Endothelial cell of umbilical vein (primary cell): ENCODE results near the gene SERPINB5. TPM values are rescaled to one million over a fixed set of nuclear protein-coding genes. Genes with fewer than 3 reads are reported as not detected.

Experiments
- BruUV-seq: library from RNA; stranded (reverse); fragments of 400-500 nt; replicated peaks from 2 replicates; lab custom pipeline; 2021; lab: Mats Ljungman, UMichigan
- CTCF ChIA-PET: fragments of 300-600, 350-600 bp; sonication (Branson Sonifier 250); formaldehyde crosslinking; loops from one replicate; lab custom pipeline; 2021; ENCODE audit warnings: antibody characterized with exemption, inconsistent platforms; lab: Charles Lee
- POLR2A ChIA-PET: fragments of 300-600, 350-600 bp; sonication (Branson Sonifier 250); formaldehyde crosslinking; loops from one replicate; lab custom pipeline; 2021; ENCODE audit warnings: antibody characterized with exemption, inconsistent platforms; lab: Charles Lee
- DNase-seq: peaks from one replicate; pipeline ENCODE4 v3.0.0-alpha.2; 2011; ENCODE audit warnings: low read depth, low spot score
- FAIRE-seq: peaks from 2 replicates; lab custom pipeline; 2011; peaks lifted over from hg19 to GRCh38; lab: Jason Lieb, UNC
- H2AFZ ChIP-seq: 2 replicates; pipeline ENCODE4 v1.6.0; 2012; ENCODE audit warnings: low read depth, low read length, control low read depth, inconsistent platforms
- H3K27ac ChIP-seq: 2 replicates; pipeline ENCODE4 v1.5.1; 2011; ENCODE audit warnings: low read depth, mild to moderate bottlenecking, control low read depth, low read length, moderate library complexity; ENCODE audit not compliant: insufficient read depth
- H3K27me3 ChIP-seq, 2 experiments: 2 replicates each; pipeline versions ENCODE4 v1.6.0 to v1.6.1; 2011; ENCODE audit warnings: low read length in 2 of 2, mixed read lengths in 1 of 2; ENCODE audit not compliant: control insufficient read depth in 2 of 2, insufficient read depth in 2 of 2
- H3K36me3 ChIP-seq, 2 experiments: 2 replicates in 1 of 2; 3 replicates in 1 of 2; pipeline ENCODE4 v1.5.1; 2011; ENCODE audit warnings: low read length in 2 of 2, mild to moderate bottlenecking in 1 of 2, moderate library complexity in 1 of 2; ENCODE audit not compliant: control insufficient read depth in 2 of 2, insufficient read depth in 2 of 2; ENCODE audit errors: extremely low read depth in 1 of 2
- H3K4me1 ChIP-seq: 3 replicates; pipeline ENCODE4 v1.5.1; 2011; ENCODE audit warnings: mild to moderate bottlenecking, low read length; ENCODE audit not compliant: control insufficient read depth, insufficient read depth; ENCODE audit errors: extremely low read depth
- H3K4me2 ChIP-seq: 2 replicates; pipeline ENCODE4 v1.6.1; 2011; ENCODE audit warnings: low read length, control low read depth, mixed read lengths; ENCODE audit not compliant: insufficient read depth
- H3K4me3 ChIP-seq, 3 experiments: fragments of 200-600 bp in 1 of 3; sonication (generic), shearing (Covaris generic) in 1 of 3; replicated peaks in 1 of 3; 2 replicates each; pipeline ENCODE4 v1.5.1; 2011 to 2016; ENCODE audit warnings: control low read depth in 3 of 3, low read length in 3 of 3, mild to moderate bottlenecking in 2 of 3, inconsistent platforms in 1 of 3, low read depth in 1 of 3, moderate library complexity in 1 of 3; ENCODE audit not compliant: insufficient read depth in 1 of 3
- H3K79me2 ChIP-seq: 2 replicates; pipeline ENCODE4 v1.6.0; 2012; ENCODE audit warnings: low read length, inconsistent platforms; ENCODE audit not compliant: control insufficient read depth, insufficient read depth
- H3K9ac ChIP-seq: replicated peaks from 2 replicates; pipeline ENCODE3; 2011; ENCODE audit warnings: low read length, control low read depth; ENCODE audit not compliant: insufficient read depth; ENCODE audit errors: extremely low read depth
- H3K9me1 ChIP-seq: replicated peaks from 3 replicates; pipeline ENCODE4 v1.6.0; 2011; ENCODE audit warnings: mild to moderate bottlenecking, low read length; ENCODE audit not compliant: control insufficient read depth, insufficient read depth; ENCODE audit errors: extremely low read depth
- H3K9me3 ChIP-seq: replicated peaks from 2 replicates; pipeline ENCODE4 v1.5.1; 2012; ENCODE audit warnings: low read length, inconsistent platforms; ENCODE audit not compliant: control insufficient read depth, insufficient read depth
- H4K20me1 ChIP-seq: replicated peaks from 2 replicates; pipeline ENCODE3; 2011; ENCODE audit warnings: mild to moderate bottlenecking, low read length; ENCODE audit not compliant: control insufficient read depth, insufficient read depth; ENCODE audit errors: extremely low read depth
- EZH2 ChIP-seq: IDR thresholded peaks from 2 replicates; pipeline ENCODE4 v1.6.1; 2012; ENCODE audit warnings: borderline replicate concordance, low read depth, mild to moderate bottlenecking, moderate library complexity, low read length, inconsistent platforms; ENCODE audit not compliant: severe bottlenecking
- FOS ChIP-seq: IDR thresholded peaks from 2 replicates; pipeline ENCODE4 v1.6.1; 2011; ENCODE audit warnings: mild to moderate bottlenecking, low read length, moderate library complexity, borderline replicate concordance; ENCODE audit not compliant: insufficient read depth
- GATA2 ChIP-seq: IDR thresholded peaks from 2 replicates; pipeline ENCODE4 v1.7.0; 2011; ENCODE audit warnings: low read depth, mild to moderate bottlenecking, moderate library complexity, mixed read lengths, low read length; ENCODE audit not compliant: insufficient read length, insufficient read depth
- JUN ChIP-seq: IDR thresholded peaks from 2 replicates; pipeline ENCODE4 v1.6.1; 2011; ENCODE audit warnings: borderline replicate concordance, low read depth; ENCODE audit not compliant: insufficient read length, insufficient read depth
- MYC ChIP-seq: IDR thresholded peaks from one replicate; pipeline ENCODE4 v1.6.1; 2011; ENCODE audit warnings: mild to moderate bottlenecking, low read depth, low read length
- POLR2A ChIP-seq: IDR thresholded peaks from 2 replicates; pipeline ENCODE4 v1.6.1; 2012; ENCODE audit warnings: low read depth, mild to moderate bottlenecking, control low read depth, low read length
- POLR2AphosphoS5 ChIP-seq: IDR thresholded peaks from 2 replicates; pipeline ENCODE4 v1.6.1; 2012; ENCODE audit warnings: low read depth, mild to moderate bottlenecking, control low read depth, low read length, moderate library complexity; ENCODE audit not compliant: insufficient read depth
- dilution Hi-C: fragments of 300-500 bp; cut with MboI; formaldehyde crosslinking; loops from one replicate; pipeline ENCODE4 v1.15.0; 2019; ENCODE audit warnings: low sequenced_read_pairs; ENCODE audit not compliant: extremely low pct_ligation_motif_present
- intact Hi-C: fragments of 100-400 bp; cut with micrococcal nuclease; formaldehyde crosslinking; loops from one replicate; pipeline ENCODE4 v1.10.0; 2022
- polyA plus RNA-seq, 4 experiments: library from polyadenylated mRNA; depleted of rRNA in 3 of 4; stranded (reverse) in 3 of 4; unstranded in 1 of 4; fragments of >200 nt; gene quantifications; 2 replicates each; pipeline versions ENCODE4 v1.2.1 to v1.2.3, GENCODE V29; 2011 to 2012; ENCODE audit warnings: missing spikeins in 1 of 4
- total RNA-seq: library from RNA; stranded (reverse); gene quantifications from 2 replicates; pipeline ENCODE4 v1.2.3, GENCODE V29; 2021
- TF ChIP-seq, protein P1 (sequence below): IDR thresholded peaks from 2 replicates; pipeline ENCODE4 v1.6.1; 2011; ENCODE audit not compliant: insufficient read depth, insufficient read length
- TF ChIP-seq, protein P2 (sequence below), 2 donors: IDR thresholded peaks; 1 replicate in 1 of 2; 2 replicates in 1 of 2; pipeline ENCODE4 v1.5.1; 2011; ENCODE audit warnings: low read length in 2 of 2, mild to moderate bottlenecking in 2 of 2, moderate library complexity in 2 of 2, control low read depth in 1 of 2, inconsistent platforms in 1 of 2, low read depth in 1 of 2; ENCODE audit not compliant: insufficient read depth in 1 of 2; ENCODE audit errors: extremely low read depth in 1 of 2

SERPINB5 gene
- total and polyA plus RNA-seq, 2 donors (not counting 3 experiments of a cell fraction or from before 2014, with no cell fraction given), result not detected

DNA sequence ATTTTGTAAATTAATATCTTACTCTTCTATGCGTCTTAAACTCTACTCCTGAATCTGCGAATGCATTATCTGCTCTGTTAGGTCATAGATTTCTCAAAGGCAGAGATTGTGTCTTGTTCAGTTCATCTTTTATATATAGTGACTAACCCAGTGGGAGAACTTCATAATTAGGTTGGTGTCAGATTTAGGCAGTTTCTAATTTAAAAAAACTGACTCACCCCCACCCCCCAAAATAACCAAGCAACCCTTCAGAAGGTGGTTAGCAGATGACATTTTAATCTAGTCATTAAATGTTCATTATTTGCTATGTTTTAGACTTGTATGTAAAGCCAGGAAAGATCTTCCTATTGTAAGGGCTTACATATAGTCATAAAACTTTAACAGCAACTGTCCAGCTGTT lies 75.8 kb downstream of the SERPINB5 start:
- ChIA-PET POLR2A (no interaction called here), CTCF (interaction anchor here (2.0 kb wide), 1 partner anchor 26 kb away, joined by 4 read pairs; no protein-coding TSS in a partner anchor)
- no peak for DNase-seq
- H3K27me3 ChIP-seq, result no peaks in the 10 kb centered on the region
- no peaks in the 10 kb centered on the region for H3K79me2 ChIP-seq
- no peak overlapping the region for H3K4me2 ChIP-seq
- H3K4me3 ChIP-seq, result no peak overlapping the region
- no peak overlapping the region for H3K9ac ChIP-seq
- no peaks in the 10 kb centered on the region for H3K9me3 ChIP-seq
- TF ChIP-seq MYC, result no peak
- TF ChIP-seq POLR2A, result no peak
- TF ChIP-seq EZH2, result no peak
- TF ChIP-seq, protein P1, sequence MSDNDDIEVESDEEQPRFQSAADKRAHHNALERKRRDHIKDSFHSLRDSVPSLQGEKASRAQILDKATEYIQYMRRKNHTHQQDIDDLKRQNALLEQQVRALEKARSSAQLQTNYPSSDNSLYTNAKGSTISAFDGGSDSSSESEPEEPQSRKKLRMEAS, result no peak
- no peak for TF ChIP-seq JUN
- no peak for TF ChIP-seq POLR2AphosphoS5
- TF ChIP-seq FOS, result no peak
- TF ChIP-seq, protein P2, sequence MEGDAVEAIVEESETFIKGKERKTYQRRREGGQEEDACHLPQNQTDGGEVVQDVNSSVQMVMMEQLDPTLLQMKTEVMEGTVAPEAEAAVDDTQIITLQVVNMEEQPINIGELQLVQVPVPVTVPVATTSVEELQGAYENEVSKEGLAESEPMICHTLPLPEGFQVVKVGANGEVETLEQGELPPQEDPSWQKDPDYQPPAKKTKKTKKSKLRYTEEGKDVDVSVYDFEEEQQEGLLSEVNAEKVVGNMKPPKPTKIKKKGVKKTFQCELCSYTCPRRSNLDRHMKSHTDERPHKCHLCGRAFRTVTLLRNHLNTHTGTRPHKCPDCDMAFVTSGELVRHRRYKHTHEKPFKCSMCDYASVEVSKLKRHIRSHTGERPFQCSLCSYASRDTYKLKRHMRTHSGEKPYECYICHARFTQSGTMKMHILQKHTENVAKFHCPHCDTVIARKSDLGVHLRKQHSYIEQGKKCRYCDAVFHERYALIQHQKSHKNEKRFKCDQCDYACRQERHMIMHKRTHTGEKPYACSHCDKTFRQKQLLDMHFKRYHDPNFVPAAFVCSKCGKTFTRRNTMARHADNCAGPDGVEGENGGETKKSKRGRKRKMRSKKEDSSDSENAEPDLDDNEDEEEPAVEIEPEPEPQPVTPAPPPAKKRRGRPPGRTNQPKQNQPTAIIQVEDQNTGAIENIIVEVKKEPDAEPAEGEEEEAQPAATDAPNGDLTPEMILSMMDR (IDR thresholded peaks at IDR 0.05; ENCODE audit: extremely low read depth in 1 of 2, insufficient read depth in 1 of 2, low read depth in 1 of 2, low read length in 2 of 2), result no peak
- TF ChIP-seq GATA2, result no peak
- no peaks in the 10 kb centered on the region for H3K36me3 ChIP-seq
- no peaks in the 10 kb centered on the region for H4K20me1 ChIP-seq
- H3K4me1 ChIP-seq, result no peaks in the 10 kb centered on the region
- no peaks in the 10 kb centered on the region for H3K9me1 ChIP-seq
- intact Hi-C loops (no loop called here), dilution Hi-C loops (no loop called here)
- no peak overlapping the region for H3K27ac ChIP-seq
- BruUV-seq, result no TSS peak
- FAIRE-seq, result no peak
- no peak overlapping the region for H2AFZ ChIP-seq
